ENCODE results near the gene ADAMTS15.

The ADAMTS15 gene

DNA sequence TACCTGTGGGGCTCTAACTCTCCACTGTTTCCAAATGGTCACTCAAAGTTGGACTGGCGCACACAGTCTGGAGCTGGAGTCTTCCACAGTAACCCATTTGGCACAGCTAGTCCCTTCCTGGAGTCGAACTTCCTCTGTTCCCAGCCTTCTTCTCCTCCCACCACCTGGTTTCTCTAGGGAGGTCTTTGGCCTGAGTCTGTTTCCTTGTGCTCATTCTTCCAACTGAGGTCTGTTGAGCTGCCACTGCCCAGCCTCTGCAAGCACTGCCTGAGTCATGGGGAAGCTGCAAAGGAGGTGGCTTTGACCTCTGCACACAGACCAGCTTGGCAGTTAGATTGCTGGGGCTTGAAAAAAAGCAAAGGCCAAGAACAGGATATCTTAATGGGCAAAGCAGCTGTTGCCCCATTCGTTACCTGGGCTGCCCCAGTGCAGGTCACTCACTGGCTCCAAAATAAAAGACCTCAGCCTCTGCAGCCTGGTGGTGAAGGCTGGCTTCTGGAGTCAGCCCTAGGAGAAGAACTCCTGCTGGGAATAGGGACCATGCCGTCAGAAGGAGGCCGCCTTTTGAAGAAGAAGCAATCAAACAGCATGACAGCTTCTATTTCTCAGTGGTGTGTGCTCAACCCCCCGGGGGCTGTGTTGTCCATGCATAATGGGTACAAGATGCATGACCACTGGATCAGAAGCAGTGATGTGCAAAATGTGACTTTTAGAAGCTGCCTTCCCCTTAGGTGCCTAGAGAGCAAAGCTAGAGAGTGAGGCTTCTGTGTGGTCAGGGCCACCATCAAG is 3.0 kb downstream of the ADAMTS15 start (continued):
- no peak for TF ChIP-seq ZNF660 (tag by site-specific recombination; IDR thresholded peaks at IDR 0.05)
- no peak for TF ChIP-seq ZNF391 (tag by site-specific recombination; IDR thresholded peaks at IDR 0.05; ENCODE audit: borderline replicate concordance, low read depth)
- TF ChIP-seq MYNN (tag by site-specific recombination; IDR thresholded peaks at IDR 0.05; ENCODE audit: borderline replicate concordance): peak; percentile 72; the same call in 1 of the 2 replicates
- TF ChIP-seq, protein P1, sequence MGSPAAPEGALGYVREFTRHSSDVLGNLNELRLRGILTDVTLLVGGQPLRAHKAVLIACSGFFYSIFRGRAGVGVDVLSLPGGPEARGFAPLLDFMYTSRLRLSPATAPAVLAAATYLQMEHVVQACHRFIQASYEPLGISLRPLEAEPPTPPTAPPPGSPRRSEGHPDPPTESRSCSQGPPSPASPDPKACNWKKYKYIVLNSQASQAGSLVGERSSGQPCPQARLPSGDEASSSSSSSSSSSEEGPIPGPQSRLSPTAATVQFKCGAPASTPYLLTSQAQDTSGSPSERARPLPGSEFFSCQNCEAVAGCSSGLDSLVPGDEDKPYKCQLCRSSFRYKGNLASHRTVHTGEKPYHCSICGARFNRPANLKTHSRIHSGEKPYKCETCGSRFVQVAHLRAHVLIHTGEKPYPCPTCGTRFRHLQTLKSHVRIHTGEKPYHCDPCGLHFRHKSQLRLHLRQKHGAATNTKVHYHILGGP (tag by site-specific recombination; IDR thresholded peaks at IDR 0.05): no peak
- TF ChIP-seq ZNF37A (tag by site-specific recombination; IDR thresholded peaks at IDR 0.05): no peak
- peak; percentile 65 for TF ChIP-seq ZNF423 (tag by site-specific recombination; IDR thresholded peaks at IDR 0.05)
- no peak for TF ChIP-seq FEZF1 (tag by site-specific recombination; IDR thresholded peaks at IDR 0.05)
- peak; percentile 98 for TF ChIP-seq ZIC2 (tag by site-specific recombination; IDR thresholded peaks at IDR 0.05)
- TF ChIP-seq SP3 (tag by site-specific recombination; IDR thresholded peaks at IDR 0.05): no peak
- no peak for TF ChIP-seq ZNF426 (tag by site-specific recombination; IDR thresholded peaks at IDR 0.05)
- no peak for TF ChIP-seq ZNF404 (tag by site-specific recombination; IDR thresholded peaks at IDR 0.05)
- TF ChIP-seq ZSCAN30 (tag by site-specific recombination; IDR thresholded peaks at IDR 0.05): no peak

DNA sequence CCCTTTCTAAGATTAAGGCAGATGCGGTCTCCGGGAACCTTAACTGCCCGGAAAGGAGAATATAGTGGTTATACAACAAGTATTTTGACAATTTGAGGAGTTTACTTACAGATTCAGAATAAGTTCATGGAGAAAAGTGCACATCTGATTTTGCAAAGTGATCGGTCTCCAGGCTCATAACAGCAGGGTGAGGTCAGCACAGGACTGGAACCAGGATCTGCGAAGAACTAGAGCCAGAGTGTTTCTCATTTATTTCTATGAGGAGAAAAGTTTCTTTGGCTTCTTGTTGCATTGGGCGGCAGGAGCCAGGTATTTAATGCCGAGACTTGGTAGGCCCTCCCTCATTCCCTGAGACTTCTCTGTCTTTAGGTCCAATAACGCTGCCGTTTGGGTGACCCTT is 3.7 kb downstream of the ADAMTS15 start:
- TF ChIP-seq, protein P2, sequence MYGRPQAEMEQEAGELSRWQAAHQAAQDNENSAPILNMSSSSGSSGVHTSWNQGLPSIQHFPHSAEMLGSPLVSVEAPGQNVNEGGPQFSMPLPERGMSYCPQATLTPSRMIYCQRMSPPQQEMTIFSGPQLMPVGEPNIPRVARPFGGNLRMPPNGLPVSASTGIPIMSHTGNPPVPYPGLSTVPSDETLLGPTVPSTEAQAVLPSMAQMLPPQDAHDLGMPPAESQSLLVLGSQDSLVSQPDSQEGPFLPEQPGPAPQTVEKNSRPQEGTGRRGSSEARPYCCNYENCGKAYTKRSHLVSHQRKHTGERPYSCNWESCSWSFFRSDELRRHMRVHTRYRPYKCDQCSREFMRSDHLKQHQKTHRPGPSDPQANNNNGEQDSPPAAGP (tag by site-specific recombination; IDR thresholded peaks at IDR 0.05): no peak
- TF ChIP-seq GLIS2 (tag by site-specific recombination; IDR thresholded peaks at IDR 0.05) (no peak), ZNF549 (tag by site-specific recombination; IDR thresholded peaks at IDR 0.05) (no peak), ZFHX2 (tag by site-specific recombination; conservative IDR thresholded peaks at IDR 0.05) (no peak), ZNF239 (tag by site-specific recombination; IDR thresholded peaks at IDR 0.05) (no peak), ZNF830 (tag by site-specific recombination; IDR thresholded peaks at IDR 0.05; ENCODE audit: low read depth) (no peak), ZNF2 (tag by site-specific recombination; IDR thresholded peaks at IDR 0.05) (no peak), KLF16 (tag by site-specific recombination; IDR thresholded peaks at IDR 0.05) (no peak), SP2 (tag by site-specific recombination; IDR thresholded peaks at IDR 0.05) (no peak), ZXDB (tag by site-specific recombination; IDR thresholded peaks at IDR 0.05) (no peak), ZNF394 (tag by site-specific recombination; IDR thresholded peaks at IDR 0.05; ENCODE audit: borderline replicate concordance) (no peak), EGR2 (tag by site-specific recombination; IDR thresholded peaks at IDR 0.05; ENCODE audit: low read depth) (no peak), SALL2 (tag by site-specific recombination; IDR thresholded peaks at IDR 0.05; ENCODE audit: borderline replicate concordance) (no peak)
- TF ChIP-seq, protein P3, sequence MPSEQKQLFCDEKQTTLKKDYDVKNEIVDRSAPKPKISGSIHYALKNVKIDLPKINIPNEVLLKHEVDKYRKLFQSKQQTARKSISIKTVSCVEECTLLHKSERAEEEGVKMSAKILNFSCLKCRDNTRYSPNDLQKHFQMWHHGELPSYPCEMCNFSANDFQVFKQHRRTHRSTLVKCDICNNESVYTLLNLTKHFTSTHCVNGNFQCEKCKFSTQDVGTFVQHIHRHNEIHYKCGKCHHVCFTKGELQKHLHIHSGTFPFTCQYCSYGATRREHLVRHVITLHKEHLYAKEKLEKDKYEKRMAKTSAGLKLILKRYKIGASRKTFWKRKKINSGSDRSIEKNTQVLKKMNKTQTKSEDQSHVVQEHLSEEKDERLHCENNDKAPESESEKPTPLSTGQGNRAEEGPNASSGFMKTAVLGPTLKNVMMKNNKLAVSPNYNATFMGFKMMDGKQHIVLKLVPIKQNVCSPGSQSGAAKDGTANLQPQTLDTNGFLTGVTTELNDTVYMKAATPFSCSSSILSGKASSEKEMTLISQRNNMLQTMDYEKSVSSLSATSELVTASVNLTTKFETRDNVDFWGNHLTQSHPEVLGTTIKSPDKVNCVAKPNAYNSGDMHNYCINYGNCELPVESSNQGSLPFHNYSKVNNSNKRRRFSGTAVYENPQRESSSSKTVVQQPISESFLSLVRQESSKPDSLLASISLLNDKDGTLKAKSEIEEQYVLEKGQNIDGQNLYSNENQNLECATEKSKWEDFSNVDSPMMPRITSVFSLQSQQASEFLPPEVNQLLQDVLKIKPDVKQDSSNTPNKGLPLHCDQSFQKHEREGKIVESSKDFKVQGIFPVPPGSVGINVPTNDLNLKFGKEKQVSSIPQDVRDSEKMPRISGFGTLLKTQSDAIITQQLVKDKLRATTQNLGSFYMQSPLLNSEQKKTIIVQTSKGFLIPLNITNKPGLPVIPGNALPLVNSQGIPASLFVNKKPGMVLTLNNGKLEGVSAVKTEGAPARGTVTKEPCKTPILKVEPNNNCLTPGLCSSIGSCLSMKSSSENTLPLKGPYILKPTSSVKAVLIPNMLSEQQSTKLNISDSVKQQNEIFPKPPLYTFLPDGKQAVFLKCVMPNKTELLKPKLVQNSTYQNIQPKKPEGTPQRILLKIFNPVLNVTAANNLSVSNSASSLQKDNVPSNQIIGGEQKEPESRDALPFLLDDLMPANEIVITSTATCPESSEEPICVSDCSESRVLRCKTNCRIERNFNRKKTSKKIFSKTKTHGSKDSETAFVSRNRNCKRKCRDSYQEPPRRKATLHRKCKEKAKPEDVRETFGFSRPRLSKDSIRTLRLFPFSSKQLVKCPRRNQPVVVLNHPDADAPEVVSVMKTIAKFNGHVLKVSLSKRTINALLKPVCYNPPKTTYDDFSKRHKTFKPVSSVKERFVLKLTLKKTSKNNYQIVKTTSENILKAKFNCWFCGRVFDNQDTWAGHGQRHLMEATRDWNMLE (tag by site-specific recombination; conservative IDR thresholded peaks at IDR 0.05; ENCODE audit: low read depth): no peak
- H3K4me1 ChIP-seq (ENCODE audit: control insufficient read depth, insufficient read depth, low read length): no peaks in the 10 kb centered on the region
- no peaks in the 10 kb centered on the region for H3K9me3 ChIP-seq (ENCODE audit: control insufficient read depth, insufficient read depth, low read depth, low read length)
- no peaks in the 10 kb centered on the region; a peak in 1 of 3 replicates for H3K36me3 ChIP-seq (ENCODE audit: control insufficient read depth in 2 of 2, insufficient read depth in 1 of 2, low read length in 2 of 2)
- ChIA-PET CTCF (interaction anchor here (0.7 kb wide), 1 partner anchor 182 kb away, joined by 3 read pairs; no protein-coding TSS in a partner anchor), POLR2A (no interaction called here)
- H3K4me3 ChIP-seq (ENCODE audit: low read depth, low read length): no peak overlapping the region
- H3K27ac ChIP-seq (ENCODE audit: extremely low read depth, low read depth, low read length): no peak overlapping the region

All from HEK293 (cell line).